ENCODE results near the gene ANO3.

ANO3 gene

GRCh38 chr11:26700574-26701235, 368.8 kb downstream of the ANO3 start:
- in situ Hi-C loops (cut with MboI; ENCODE audit: low sequenced_read_pairs), result no loop called here

DNA sequence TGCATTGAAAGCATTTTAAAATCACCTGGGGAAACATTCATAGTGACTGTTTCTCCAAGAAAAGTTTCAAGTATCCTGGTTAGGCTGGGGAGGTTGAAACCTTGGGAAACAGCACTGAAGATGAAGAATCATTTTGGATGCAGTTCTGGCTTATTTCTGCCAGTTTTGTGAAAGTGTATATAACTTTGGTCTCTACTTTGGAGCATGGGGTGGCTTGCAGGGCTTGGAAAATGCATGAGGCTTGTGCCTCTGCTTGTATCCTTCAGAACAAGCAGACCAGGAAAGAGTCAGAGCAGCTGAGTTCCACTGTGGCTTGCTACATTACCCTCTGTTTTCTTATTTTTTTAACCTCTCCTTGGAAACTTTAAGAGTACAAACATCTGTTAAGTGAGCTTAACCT, 370.5 kb downstream of the ANO3 start:
- in situ Hi-C loops (cut with MboI; ENCODE audit: low sequenced_read_pairs), result no loop called here

DNA sequence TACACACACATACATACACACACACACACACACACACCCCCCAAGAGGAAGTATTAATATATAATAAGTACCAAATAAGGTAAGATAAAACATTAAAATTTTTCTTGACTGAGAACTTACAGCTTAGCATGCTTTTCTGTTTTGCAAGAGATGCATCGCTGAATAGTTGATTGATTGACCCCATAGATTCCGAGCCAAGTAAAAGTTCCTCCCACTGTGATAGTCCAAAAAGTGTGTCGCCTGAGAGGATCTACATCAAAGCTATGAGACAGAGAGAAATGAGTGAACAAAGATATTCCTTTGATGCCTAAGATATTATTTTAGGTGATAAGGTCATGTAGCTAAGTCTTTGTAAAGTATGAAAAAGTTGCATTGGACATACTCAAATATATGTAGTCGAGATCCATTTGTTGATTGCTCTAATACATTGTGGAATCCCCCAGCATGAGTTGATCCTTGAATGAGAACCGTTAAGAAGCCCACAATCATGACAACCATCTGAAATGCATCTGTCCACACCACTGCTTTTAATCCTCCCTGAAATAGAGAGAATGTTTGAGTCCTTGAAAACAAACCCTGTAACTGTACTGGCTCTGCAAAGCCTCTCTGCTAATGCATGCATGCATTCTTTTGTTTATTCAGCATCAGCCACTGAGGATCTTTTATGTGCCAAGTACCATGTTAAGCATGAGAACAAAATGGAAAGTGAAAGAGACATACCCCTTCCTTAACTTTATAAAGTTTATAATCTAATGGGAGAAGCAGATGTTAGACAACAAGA, 371.7 kb downstream of the ANO3 start:
- in situ Hi-C loops (cut with MboI; ENCODE audit: low sequenced_read_pairs), result no loop called here

GRCh38 chr11:26704249-26704648, 372.3 kb downstream of the ANO3 start:
- in situ Hi-C loops (cut with MboI; ENCODE audit: low sequenced_read_pairs), result no loop called here

GRCh38 chr11:26706181-26706580, 374.3 kb downstream of the ANO3 start:
- in situ Hi-C loops (cut with MboI; ENCODE audit: low sequenced_read_pairs), result no loop called here

GRCh38 chr11:26708736-26709456, 377.0 kb downstream of the ANO3 start:
- in situ Hi-C loops (cut with MboI; ENCODE audit: low sequenced_read_pairs), result no loop called here

DNA sequence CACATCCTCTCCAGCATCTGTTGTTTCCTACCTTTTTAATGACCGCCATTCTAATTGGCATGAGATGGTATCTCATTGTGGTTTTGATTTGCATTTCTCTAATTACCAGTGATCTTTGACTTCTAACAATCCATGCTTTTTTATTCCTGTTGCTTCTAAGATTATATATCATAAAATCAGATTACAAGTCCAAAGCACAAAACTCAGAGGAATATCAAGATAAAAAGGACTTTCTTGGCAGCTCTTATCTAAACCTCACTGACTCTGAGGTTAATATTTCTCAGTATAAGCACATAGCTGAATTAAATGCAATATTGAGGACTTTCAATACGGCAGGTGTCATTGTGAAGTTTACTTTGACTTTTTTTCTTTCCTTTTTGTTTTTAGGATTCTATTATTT, 378.6 kb downstream of the ANO3 start:
- in situ Hi-C loops (cut with MboI; ENCODE audit: low sequenced_read_pairs), result no loop called here

DNA sequence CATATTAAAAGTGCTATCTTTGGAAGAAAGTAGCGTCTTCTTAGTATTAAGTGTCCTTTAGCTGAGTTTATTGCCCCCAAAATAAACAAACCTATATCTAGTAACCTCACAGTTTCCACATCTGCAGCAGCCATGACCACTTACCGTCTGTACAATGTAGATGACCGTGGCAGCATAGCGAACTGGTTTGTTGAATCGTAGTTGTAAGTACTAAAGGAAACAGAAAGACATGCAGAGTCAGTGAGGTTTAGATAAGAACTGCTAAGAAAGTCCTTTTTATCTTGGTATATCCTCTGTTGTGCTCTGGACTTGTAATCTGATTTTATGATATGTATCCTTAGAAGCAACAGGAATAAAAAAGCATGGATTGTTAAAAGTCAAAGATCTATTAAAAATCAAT, 380.6 kb downstream of the ANO3 start:
- in situ Hi-C loops (cut with MboI; ENCODE audit: low sequenced_read_pairs), result no loop called here
